GM21447 (cell line): ENCODE data around the gene IMPDH2.

Experiments
- ATAC-seq: cut with Tn5 transposase; IDR thresholded peaks from one replicate; pipeline ENCODE4 v1.9.1; 2021; ENCODE audit not compliant: unreplicated experiment

IMPDH2 gene

DNA sequence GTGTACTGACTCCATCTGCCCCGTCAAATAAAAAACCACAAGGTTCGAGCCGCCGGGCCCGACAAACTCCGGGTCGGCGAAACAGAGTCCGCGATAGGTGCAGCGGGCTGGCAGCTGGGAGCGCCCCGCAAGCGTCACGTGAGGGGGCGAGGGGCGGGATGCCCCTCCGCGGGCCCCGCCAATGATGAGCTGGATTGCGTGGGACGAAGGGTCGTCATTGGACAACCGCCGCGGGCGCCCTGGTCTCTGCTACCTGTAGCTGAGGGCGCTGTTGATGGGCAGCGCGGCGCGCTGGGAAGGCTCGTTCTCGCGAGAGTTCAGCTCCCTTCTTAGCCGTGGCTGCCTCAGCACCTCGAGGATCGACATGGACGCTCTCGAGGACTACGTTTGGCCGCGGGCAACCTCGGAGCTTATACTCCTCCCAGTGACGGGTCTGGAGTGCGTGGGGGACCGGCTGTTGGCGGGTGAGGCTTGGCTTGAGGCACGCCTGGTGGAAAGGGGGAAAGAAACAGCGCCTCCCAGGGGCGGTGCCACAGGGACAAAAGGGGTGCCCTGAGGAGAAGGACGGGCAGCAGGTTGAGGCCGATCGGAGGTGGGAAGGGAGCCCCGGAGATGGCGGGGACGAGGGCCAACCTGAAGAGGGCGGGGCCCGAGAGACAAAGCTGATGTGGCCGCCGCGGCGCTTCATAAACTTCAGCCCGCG lies 22.0 kb downstream of the IMPDH2 start, which contains the start of gene WDR6:
TSS of gene WDR6 (plus strand) at position 324 of the 703 bp plus-strand sequence. CDS start at position 365, 41 bp downstream.
- ATAC-seq = peak; percentile 87

DNA sequence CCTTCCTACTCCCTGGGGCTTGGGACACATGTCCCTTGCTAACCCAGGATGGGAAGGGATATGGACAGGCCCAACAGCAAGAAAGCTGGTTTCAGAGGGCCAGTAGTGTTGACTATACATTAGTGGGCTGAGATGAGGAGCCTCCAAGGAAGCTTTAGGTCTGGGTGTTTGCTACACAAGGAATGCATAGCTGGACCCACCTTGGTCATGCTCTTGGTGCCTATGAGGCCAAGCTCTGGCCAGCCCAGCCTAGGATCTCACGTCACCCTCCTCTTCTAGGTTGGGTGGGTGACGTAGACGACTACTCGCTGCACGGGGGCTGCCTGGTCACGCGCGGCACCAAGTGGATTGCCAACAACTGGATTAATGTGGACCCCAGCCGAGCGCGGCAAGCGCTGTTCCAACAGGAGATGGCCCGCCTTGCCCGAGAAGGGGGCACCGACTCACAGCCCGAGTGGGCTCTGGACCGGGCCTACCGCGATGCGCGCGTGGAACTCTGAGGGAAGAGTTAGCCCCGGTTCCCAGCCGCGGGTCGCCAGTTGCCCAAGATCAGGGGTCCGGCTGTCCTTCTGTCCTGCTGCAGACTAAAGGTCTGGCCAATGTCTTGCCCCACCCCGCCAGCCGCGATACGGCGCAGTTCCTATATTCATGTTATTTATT lies 22.7 kb downstream of the IMPDH2 start:
- peak; percentile 1 for ATAC-seq

DNA sequence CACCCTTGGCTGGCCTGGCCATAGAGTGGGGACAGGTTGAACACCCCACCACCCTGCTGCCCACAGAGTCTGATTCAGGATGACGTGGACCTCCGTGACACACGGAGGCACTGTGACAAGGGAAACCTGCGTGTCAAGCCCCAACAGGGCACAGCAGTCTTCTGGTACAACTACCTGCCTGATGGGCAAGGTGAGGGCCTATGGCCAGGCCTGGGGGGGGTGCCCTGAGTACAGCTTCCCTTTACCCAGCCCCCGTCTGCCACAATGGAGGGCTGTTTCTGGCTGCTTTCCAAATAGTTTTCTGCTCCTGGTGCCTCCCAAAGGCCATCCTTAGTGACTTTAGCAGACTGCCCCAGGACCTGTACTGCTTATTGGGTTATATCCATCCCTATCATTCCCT lies 23.2 kb downstream of the IMPDH2 start:
- ATAC-seq = no peak

DNA sequence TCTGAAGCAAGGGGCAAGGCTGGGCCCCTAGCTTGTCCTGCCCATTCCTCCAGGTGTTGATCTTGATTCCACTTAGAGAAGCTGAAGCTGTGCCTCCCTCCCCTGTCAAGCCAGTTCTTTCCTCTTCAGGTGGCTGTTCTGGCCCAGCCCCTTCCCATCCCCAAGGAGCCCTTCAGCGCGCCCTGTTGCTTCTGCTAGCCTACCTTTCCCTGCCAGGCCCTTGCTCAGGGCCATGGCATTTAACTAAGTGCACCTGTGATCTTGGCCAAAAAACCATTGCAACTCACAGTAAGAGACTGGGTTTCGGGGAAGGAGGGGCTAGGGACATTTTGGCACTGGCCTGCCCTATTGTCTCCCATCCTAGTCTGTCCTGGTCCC lies 23.9 kb downstream of the IMPDH2 start:
- ATAC-seq = no peak

DNA sequence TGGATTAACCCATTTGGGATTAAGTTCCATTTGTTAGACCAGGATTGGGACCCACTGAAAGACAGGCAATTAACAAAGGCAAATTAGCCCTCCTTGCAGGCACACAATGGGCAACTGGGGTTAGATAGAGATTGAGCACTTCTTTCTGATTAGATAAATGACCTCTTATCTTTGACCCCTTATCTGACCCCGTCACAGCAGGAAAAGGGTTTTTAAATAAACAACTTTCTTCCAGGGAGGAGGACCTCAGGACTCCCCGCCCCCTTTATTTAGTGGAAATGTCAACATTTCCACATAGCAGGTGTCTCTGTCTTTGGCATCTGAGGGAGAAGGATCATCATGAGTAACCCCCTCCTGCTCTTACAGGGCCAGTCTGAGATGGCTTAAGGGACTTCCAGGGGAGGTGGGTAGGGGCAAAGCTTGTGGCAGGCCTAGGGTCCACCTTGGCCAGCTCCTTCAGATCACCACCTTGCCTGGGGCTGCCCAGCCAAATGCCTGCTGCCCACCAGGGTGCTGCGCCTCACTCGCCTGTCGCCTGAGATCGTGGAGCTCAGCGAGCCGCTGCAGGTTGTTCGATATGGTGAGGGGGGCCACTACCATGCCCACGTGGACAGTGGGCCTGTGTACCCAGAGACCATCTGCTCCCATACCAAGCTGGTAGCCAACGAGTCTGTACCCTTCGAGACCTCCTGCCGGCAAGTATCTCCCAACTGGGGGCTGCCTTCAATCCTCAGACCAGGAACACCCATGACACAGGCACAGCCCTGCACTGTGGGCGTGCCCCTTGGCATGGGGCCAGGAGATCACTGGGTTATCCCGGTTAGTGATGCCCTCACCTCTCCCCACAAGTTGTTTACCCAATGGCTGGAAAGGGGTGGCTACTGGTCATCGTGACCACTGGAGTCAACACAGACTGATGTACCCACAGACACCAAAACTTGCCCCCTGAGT lies 24.6 kb downstream of the IMPDH2 start:
- no peak for ATAC-seq

DNA sequence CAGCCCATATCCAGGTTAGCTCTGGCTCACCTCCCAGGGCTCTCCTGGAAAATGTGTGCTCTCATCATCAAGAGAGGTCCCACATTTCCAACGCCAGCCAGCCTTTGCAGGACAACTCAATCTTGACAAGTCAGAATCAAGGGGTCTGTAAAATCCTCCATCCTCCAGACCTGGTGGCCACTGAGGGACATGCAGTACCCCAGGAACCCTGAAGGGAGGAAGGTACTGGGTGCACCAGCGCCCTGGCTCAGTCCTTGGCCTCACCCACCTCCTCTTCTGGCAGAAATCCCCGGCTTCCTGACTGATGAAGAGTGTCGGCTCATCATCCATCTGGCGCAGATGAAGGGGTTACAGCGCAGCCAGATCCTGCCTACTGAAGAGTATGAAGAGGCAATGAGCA lies 28.0 kb downstream of the IMPDH2 start:
- no peak for ATAC-seq

DNA sequence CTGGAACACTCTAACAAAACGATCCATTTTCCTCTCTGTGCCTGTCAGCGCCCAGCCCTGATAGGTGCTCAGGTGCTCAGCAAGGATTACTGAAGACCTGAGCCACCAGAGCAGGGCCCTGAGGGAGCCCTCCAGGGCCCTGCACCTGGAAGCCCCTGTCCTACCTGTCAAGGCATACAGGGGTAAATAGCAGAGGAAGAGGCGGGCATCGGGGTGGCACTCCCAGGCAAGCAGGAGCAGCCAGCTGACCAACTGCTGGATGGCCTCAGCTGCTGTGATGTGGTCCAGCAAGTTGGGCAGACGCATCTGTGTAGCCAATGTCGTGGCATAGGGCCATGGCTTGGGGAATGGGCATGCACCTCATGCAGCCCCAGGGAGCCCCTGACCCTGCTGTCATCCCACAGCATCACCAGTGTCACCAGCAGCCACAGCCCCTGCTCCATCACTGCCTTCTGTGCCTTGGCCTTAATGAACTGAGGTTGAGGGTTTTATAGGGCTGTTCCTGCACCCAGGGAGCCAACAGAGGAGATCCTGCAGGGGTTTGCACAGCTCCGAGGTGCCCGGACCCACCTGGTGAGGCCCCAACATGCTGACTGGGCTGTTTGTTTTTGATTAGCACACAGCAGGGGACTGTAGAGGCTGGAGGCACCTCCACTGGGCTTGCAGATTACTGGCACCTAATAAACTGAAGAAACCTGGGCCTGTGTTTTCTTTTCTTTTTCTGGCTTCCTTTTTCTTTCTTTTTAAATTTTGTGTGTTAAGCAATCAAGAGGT lies 29.9 kb downstream of the IMPDH2 start:
- ATAC-seq = no peak

DNA sequence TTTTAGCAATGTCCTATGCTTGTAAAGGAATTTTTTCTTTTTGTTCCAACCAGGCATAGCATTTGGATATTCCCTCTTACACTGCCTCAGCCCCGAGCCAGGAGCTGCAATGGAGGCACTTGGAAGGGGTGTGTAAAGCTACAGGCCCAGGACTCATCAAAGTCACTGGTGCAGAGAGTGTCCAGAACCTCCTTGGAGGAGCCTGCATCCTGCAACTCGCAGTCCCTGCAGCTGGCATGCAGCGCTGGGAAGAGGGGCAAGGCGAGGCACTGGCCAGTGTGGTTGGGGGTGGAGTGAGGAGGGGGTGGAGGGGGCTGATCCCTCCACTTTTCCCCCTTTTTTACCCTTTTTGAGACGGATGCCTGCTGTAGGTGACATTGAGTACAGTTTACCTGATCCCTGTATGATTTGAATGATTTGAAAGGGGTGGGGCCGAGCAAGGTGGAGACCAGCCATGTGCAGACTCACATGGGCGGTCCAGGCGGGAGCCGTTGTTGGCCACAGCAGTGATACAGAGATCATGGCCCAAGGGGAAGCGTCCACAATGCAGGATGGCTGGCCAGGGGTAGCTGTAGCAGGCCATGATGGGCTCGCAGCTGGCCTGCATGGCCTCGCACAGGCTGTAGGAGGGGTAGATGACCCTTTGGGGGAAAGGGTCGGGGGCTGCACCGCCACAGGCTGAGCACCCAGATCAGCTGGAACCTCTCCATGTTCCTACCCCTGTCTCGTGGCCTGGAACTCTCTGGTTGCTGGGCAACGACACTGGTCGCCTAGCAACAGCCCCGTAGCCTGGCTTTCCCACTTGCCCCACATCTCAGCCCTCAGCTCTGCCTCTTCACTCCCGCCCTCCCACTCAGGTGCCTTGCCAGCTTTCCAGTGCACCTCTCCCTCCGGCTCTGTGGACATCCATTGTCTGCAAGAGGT lies 31.2 kb downstream of the IMPDH2 start:
- no peak for ATAC-seq

DNA sequence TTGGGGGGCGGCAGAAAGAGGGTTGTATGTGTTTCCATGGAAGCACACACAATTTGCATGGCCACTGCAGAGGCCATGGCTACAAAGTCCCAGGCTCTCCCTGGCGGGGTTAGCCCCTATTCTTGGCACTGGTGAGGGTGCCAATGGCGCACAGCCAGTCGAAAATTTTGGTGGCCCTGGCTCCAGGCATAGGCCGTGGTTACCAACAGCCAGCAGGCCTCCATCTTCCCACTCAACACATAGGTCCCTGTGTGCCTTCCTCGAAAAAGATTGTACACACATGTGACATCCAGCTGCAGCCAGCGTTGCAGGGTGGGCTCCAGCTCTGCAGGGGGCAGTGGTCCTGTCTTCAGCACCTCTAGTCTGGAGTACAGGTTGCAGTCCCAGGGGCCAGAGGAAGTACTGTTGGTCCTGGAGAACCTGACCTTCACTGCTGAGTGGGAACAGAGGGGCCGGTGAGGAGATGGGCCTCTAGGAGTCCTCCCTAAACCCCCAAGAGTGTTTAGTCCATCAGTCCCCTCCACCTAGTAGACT lies 32.0 kb downstream of the IMPDH2 start:
- ATAC-seq = no peak

DNA sequence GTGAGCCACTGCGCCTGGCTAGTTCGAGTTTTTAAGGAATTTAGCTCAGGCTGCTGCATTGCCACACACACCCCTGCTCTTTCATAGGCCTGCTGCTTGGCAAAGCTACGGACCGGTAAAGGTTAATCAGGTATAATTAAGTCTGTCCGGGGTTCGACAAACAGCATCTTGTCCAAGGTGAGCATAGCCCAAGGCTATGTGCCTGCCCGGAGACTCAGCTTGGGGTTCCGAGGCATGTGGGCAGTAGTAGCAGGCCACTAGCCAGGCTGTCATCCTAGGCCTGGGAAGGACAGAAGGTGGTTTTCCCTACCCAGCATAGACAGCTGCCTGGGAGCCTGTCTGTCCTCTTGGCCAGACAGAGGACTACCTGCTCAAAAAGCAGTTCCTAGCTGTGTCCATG lies 32.6 kb downstream of the IMPDH2 start:
- ATAC-seq = no peak

DNA sequence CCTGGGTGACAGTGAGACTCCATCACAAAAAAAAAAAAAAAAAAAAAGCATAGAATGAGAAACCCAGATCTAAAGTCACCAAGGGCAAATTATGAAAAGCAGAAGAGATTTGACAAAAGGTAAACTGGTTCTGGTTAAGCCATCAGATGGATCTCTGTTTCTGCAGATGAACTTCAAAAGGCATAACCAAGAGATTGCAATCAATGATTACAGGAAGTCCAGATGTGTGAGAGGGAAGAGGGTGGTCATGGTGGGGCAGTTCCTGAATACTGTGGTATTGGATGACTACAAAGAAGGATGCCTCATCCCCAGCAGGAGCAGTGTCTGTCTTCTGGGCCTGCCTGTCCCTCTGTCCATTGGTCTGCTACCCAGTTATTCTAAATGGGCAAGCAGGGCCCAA lies 35.4 kb downstream of the IMPDH2 start:
- ATAC-seq = no peak

DNA sequence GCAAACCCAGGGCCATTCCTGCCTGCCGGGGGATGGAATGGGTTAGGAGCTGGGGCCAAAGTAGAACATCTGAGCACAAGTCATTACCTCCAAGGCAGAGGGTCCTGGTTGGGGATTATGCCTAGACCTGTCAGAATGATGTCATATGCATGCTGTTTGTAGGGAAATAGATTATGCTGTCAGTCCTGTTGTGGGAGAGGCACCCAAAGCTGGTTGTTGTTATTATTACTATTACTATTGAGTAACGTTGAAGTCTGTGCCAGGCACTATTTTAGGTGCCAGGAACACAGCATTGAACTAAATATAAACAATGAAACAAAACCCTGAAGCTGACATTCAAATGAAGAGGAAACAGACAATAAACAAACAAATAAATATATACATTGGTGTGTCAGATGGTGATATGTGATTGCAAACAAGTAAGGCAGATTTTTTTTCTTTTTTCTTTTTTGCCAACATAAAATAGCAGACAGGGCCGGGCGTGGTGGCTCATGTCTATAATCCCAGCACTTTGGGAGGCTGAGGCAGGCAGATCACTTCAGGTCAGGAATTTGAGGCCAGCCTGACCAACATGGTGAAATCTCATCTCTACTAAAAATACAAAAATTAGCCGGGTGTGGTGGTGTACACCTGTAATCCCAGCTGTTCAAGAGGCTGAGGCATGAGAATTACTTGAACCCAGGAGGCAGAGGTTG lies 37.2 kb downstream of the IMPDH2 start:
- ATAC-seq = no peak

DNA sequence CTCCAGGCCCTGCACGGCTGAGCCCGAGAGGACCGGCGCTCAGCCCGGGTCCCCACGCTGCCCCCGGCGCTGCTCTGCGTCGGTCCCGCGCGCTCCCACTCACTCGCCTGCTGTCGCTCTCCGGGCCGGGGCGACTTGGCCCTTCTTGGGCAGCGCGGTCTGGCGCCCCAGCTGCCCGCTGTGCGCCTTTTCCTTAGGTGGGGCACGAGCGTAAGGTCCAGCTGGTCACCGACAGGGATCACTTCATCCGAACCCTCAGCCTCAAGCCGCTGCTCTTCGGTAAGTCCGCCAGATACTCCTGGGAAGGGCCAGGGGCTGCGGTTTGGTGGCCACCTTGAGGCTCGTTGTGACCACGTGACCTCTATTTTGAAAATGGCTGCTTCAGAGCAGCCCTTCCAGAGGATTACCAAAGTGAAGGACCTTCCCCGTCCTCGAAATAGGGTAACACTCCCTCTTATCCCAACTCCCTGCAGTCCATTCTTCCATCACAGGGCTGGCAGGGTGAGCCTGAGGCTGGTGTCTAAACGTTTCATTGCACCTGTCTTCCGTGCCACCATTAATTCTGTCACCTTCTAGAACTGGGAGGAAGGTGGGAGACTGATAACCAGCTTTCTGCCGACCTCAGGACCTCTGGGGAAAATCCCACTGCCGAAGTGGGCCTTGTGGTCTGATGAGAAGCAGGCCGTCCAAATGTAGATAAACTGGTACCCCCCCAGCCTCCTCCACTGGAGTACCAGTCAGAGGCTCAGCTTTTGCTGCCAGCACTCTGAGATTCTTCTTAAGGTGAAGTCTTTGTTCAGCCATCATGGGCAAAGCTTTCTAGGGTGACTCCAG lies 38.3 kb downstream of the IMPDH2 start:
- peak; percentile 15 for ATAC-seq

DNA sequence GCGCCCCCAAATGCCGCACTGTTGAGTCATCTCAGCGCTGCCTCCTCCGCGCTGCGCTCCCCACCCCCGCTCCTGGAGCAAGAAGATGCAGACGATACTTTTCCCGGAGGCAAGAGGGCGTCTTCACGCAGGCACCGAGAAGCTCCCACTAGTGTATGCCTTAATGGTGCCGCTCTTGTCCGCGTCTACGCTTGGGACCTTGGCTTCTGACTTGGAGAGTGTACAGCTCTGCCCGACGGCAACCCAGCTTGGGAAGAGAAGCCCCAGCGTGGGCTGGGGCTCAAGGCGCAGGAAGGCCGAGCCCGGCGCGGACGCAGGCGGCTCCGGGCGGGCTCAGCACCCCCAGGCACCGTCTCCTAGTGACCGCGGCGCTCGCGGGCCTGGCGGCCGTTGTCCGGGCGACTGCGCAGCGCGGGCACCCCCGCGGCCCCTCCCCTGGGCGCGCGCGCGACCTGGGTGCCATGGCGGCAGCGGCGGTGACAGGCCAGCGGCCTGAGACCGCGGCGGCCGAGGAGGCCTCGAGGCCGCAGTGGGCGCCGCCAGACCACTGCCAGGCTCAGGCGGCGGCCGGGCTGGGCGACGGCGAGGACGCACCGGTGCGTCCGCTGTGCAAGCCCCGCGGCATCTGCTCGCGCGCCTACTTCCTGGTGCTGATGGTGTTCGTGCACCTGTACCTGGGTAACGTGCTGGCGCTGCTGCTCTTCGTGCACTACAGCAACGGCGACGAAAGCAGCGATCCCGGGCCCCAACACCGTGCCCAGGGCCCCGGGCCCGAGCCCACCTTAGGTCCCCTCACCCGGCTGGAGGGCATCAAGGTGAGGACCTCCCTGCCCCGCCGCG lies 39.2 kb downstream of the IMPDH2 start, which contains the start of gene P4HTM:
TSS of gene P4HTM (plus strand) at position 446 of the 840 bp plus-strand sequence. CDS start at position 462, 16 bp downstream.
- peak; percentile 47 for ATAC-seq

DNA sequence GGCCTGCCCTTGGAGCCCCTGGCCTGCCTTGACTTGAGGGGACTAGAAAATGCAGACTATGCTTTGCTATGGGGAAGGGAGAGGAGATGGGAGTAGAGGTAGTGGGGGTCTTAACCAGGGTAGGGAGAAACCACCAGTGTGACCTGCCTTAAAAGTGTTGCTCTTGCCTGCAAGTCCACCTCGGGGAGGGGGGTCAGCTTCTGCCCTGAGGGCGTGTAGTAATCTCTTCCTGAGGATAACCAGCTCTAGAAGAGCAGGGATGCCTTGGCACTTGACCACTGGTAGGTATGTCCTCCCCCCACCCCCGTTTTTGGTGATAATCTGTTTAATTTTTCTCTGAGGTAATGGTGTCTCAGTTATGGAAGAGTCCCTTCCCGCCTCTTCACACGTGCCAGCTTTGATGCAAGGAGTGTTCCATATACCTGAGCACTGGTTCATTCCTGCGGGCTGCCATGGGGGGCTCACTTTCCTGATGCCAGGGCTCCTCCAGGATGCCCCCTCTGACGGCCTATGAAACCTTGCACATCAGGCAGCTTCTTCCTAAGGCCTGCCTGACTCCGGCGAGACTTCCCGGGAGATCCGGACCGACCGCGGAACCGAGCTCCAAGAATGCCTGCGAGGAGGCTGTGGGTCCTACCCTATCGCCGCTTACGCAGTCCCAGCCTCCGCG lies 39.9 kb downstream of the IMPDH2 start:
- peak; percentile 6 for ATAC-seq

DNA sequence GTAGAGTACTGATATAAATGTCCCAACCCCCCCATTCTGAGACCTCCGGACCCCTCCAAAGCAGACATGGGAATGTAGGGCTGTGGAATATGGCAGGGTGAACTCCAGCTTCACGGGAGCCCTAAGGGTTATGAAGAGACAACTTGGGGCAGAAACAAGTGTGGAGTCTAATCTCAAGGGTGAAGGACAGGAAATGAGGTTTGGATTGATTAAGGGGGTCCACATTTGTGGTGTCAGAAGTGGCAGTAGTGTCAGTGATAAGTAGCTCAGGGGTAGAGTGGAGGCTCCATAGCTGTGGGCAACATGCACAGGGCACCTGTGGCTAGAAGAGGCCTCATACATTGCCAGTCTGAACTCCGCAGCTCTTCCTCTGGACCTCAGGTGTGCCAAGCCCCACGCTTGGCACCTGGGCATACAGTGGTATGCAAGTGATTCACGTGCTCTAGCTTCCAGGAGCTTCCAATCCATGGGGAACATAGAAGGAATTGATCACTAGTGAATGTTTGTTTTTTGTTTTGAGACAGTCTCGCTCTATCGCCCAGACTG lies 43.3 kb downstream of the IMPDH2 start:
- ATAC-seq = no peak
